BJ (cell line): ENCODE data around the gene HNF1B. TPM values are rescaled to one million over a fixed set of nuclear protein-coding genes. Genes with fewer than 3 reads are reported as not detected.

ENCODE experiments used
- CTCF ChIA-PET: fragments of 350-600 bp; formaldehyde crosslinking; extraction: SDS; loops from one replicate; lab custom pipeline; 2021; ENCODE audit warnings: antibody characterized with exemption, inconsistent platforms; lab: Yijun Ruan, JAX
- POLR2A ChIA-PET: fragments of 300-600 bp; sonication (Branson Sonifier 250); formaldehyde crosslinking; extraction: SDS; loops from one replicate; lab custom pipeline; 2021; ENCODE audit warnings: antibody characterized with exemption; lab: Charles Lee
- DNase-seq: peaks from one replicate; pipeline ENCODE4 v3.0.0-alpha.2; 2011; ENCODE audit warnings: low read depth
- H3K27me3 ChIP-seq: 2 replicates; pipeline ENCODE4 v1.6.0; 2011; ENCODE audit warnings: low read length; ENCODE audit not compliant: control insufficient read depth, insufficient read depth
- H3K36me3 ChIP-seq: 2 replicates; pipeline ENCODE4 v1.5.1; 2011; ENCODE audit warnings: low read length; ENCODE audit not compliant: control insufficient read depth, insufficient read depth
- H3K4me3 ChIP-seq: 2 replicates; pipeline ENCODE4 v1.5.1; 2011; ENCODE audit warnings: low read depth, mild to moderate bottlenecking, control low read depth, low read length
- polyA plus RNA-seq: library from polyadenylated mRNA; depleted of rRNA; stranded (reverse); fragments of >200 nt; gene quantifications from 2 replicates; pipeline ENCODE4 v1.2.3, GENCODE V29; 2011
- TF ChIP-seq, protein P1 (sequence below): IDR thresholded peaks from 2 replicates; pipeline ENCODE4 v1.5.1; 2011; ENCODE audit warnings: low read depth, mild to moderate bottlenecking, control low read depth, inconsistent platforms, low read length, moderate library complexity; ENCODE audit not compliant: insufficient read depth

Gene HNF1B
- polyA plus RNA-seq, 1 experiment = not detected

DNA sequence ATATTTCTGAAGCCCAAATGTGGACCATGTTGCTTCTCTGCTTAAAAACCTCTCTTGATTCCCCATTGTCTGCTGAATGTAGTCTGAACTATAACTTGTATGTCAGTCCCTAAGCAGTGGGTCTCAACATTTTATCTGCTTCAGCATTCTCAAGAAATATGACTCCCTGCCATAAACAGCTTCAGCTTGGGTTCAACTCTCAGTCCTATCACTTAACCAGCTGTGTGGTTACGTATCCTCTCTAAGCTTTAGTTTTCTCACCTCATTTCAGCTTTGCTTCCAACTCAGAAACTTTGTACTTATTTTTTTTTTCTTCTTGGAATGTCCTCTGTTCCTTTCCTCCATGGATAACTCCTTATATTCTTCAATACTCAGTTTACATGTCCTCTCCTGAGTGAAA lies 97.0 kb downstream of the HNF1B start:
- ChIA-PET CTCF (interaction anchor here (0.6 to 5.9 kb wide), 7 partner anchors 12 to 1900 kb away, joined by 3 to 115 read pairs (median 6); no protein-coding TSS in a partner anchor), POLR2A (no interaction called here)
- H3K27me3 ChIP-seq = no peaks in the 10 kb centered on the region
- H3K36me3 ChIP-seq = no peaks in the 10 kb centered on the region
- no peak for DNase-seq
- TF ChIP-seq, protein P1, sequence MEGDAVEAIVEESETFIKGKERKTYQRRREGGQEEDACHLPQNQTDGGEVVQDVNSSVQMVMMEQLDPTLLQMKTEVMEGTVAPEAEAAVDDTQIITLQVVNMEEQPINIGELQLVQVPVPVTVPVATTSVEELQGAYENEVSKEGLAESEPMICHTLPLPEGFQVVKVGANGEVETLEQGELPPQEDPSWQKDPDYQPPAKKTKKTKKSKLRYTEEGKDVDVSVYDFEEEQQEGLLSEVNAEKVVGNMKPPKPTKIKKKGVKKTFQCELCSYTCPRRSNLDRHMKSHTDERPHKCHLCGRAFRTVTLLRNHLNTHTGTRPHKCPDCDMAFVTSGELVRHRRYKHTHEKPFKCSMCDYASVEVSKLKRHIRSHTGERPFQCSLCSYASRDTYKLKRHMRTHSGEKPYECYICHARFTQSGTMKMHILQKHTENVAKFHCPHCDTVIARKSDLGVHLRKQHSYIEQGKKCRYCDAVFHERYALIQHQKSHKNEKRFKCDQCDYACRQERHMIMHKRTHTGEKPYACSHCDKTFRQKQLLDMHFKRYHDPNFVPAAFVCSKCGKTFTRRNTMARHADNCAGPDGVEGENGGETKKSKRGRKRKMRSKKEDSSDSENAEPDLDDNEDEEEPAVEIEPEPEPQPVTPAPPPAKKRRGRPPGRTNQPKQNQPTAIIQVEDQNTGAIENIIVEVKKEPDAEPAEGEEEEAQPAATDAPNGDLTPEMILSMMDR = no peak
- H3K4me3 ChIP-seq = no peak overlapping the region

DNA sequence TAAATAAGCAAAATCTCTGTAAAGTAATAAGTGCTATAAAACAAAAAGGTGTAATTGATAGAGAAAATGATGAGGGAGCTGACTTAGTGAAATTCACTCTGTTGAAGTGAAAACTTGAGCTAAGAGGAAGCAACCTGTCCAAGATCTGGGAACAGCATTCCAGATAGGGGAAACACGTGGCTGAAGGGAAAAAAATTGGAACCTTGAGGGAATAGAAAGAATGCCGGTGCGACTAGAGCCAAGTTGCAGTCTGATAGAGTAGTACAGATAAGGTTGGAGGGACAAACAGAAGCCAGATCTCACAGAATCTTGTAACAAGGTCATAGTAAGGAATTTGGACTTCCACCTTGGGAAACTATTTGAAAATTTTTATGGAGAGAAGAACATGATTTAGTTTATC lies 101.0 kb downstream of the HNF1B start:
- Histone ChIP-seq H3K27me3 (no peaks in the 10 kb centered on the region), H3K36me3 (no peaks in the 10 kb centered on the region), H3K4me3 (peak overlapping the region; percentile 61)
- TF ChIP-seq, protein P1 = no peak
- DNase-seq = no peak
- CTCF ChIA-PET = interaction anchor here (0.8 kb wide), 1 partner anchor 172 kb away, joined by 3 read pairs; no protein-coding TSS in a partner anchor
- POLR2A ChIA-PET = no interaction called here

DNA sequence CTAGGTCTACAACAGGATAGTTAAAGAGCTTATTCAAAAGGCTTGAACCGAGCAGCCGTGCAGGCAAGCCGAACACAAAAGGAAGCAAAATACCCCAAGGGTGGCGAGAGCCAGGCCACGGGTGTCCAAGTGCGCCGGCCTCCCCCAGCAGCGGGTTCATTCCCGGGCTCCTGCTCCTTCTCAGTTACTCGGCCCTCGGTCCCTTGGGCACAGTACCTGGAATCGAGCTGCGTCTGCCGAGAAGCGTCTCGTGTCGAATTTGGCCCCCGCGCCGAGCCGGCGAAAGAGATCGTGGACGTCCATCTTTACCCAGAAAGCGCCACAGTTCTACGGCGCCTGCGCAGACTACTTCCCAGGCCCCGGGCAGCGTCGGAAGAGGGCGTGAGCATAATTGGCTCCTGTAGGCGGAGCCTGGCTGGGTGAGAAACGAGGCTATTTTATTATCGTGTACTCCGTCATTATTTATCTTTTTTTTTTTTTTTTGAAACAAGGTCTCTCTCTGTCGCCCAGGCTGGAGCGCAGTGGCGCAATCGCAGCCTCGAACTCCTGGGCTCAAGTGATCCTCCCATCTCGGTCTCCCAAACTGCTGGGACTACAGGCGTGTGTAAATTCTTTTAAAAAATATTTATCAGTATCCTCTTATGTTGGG lies 101.6 kb downstream of the HNF1B start, which contains the start of gene DDX52:
Gene DDX52, minus strand, starts transcription at position 329 of the 649 bp plus-strand sequence. Its CDS starts 26 bp downstream, at position 303.
- ChIA-PET CTCF (no interaction called here), POLR2A (no interaction called here)
- peak; percentile 65 for DNase-seq
- H3K4me3 ChIP-seq = peak within 1 kb of the TSS; percentile 61
- H3K36me3 ChIP-seq = no peaks in the 10 kb centered on the region
- H3K27me3 ChIP-seq = no peaks in the 10 kb centered on the region
- TF ChIP-seq, protein P1 = peak; percentile 18; the same call in 1 of the 2 replicates

DNA sequence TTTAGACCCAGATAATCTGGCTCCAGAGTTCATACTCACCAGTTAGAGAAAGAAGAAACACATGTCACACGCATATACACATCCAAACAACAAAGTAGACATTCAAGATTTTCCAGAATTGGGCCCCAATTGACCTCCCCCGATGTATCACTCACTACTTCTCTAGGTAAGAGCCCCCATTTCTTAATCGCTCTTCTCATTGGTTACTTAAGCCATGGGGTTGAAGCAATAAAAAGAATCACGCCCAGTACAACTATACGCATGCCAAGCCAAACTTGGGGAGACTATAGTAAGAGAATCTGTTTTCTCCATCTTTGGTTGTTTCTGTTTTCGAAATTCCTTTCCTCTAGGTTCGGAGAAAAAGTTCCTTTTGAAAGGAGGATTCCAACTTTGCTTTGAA lies 102.2 kb downstream of the HNF1B start:
- no peaks in the 10 kb centered on the region for H3K27me3 ChIP-seq
- peak; percentile 9 for DNase-seq
- H3K4me3 ChIP-seq = peak overlapping the region; percentile 61
- ChIA-PET POLR2A (no interaction called here), CTCF (no interaction called here)
- H3K36me3 ChIP-seq = no peaks in the 10 kb centered on the region
- TF ChIP-seq, protein P1 = no peak

DNA sequence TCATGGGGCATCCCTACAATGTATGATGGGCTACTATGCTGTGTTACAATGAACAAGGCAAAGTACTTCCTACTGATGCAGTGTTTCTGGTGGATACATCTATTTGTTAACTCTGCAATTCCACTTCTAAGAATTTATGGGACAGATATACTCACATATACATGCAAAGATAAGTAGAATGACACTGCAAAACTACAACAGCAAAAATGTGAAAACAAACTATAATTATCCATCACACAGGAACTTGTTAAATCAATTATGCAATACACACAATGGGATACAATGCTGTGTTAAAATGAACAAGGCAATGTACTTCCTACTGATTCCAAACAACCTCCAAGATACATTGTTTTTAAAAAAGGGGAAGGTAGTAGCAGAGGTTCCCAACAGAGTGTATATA lies 104.8 kb downstream of the HNF1B start:
- CTCF ChIA-PET = no interaction called here
- no peak overlapping the region for H3K4me3 ChIP-seq
- DNase-seq = no peak
- TF ChIP-seq, protein P1 = no peak
- POLR2A ChIA-PET = interaction anchor here (0.7 kb wide), 1 partner anchor 188 kb away, joined by 17 read pairs; no protein-coding TSS in a partner anchor
- H3K27me3 ChIP-seq = no peaks in the 10 kb centered on the region
- peaks cover 4% of the 10 kb centered on the region for H3K36me3 ChIP-seq
